H1 (cell line): Measurements from ENCODE around the gene ACOX1. TPM values are rescaled to one million over a fixed set of nuclear protein-coding genes. Genes with fewer than 3 reads are reported as not detected.

ENCODE experiments used
- ATF2 ChIP-seq: IDR thresholded peaks from 2 replicates; pipeline ENCODE4 v1.6.1; 2012; ENCODE audit warnings: low read length, inconsistent platforms
- CBX5 ChIP-seq: fragments of 300-800, 300-1000 bp; sonication (generic); IDR thresholded peaks from 2 replicates; pipeline ENCODE4 v1.7.1; 2016; ENCODE audit warnings: antibody characterized with exemption, low read length, low read depth
- CEBPB ChIP-seq: IDR thresholded peaks from 2 replicates; pipeline ENCODE4 v1.6.1; 2012; ENCODE audit warnings: low read depth, low read length
- CHD1 ChIP-seq: IDR thresholded peaks from 2 replicates; pipeline ENCODE4 v1.6.1; 2012; ENCODE audit warnings: low read depth, low read length, improper control_type of control experiment
- CHD2 ChIP-seq: IDR thresholded peaks from 2 replicates; pipeline ENCODE4 v1.6.1; 2012; ENCODE audit warnings: low read length, improper control_type of control experiment
- EGR1 ChIP-seq: IDR thresholded peaks from 2 replicates; pipeline ENCODE4 v1.6.1; 2011; ENCODE audit warnings: low read depth, low read length, borderline replicate concordance
- FOSL1 ChIP-seq: IDR thresholded peaks from 2 replicates; pipeline ENCODE4 v1.6.1; 2011; ENCODE audit warnings: mild to moderate bottlenecking, low read depth, low read length, moderate library complexity; ENCODE audit not compliant: insufficient read depth
- GTF2F1 ChIP-seq: IDR thresholded peaks from 2 replicates; pipeline ENCODE4 v1.6.1; 2012; ENCODE audit warnings: low read depth, low read length, improper control_type of control experiment, borderline replicate concordance
- JUND ChIP-seq: IDR thresholded peaks from 2 replicates; pipeline ENCODE4 v1.6.1; 2011; ENCODE audit warnings: mild to moderate bottlenecking, improper control_type of control experiment, low read length
- KDM5A ChIP-seq: fragments of 200-600 bp; IDR thresholded peaks from 2 replicates; pipeline ENCODE4 v1.7.1; 2012; ENCODE audit warnings: mild to moderate bottlenecking, low read length, inconsistent platforms, mixed read lengths
- MAFK ChIP-seq: IDR thresholded peaks from 2 replicates; pipeline ENCODE4 v1.6.1; 2012; ENCODE audit warnings: low read depth, mild to moderate bottlenecking, improper control_type of control experiment, low read length
- PHF8 ChIP-seq: fragments of 200-600 bp; sonication (generic); conservative IDR thresholded peaks from 2 replicates; pipeline ENCODE4 v1.7.1; 2012; ENCODE audit warnings: low read depth, mild to moderate bottlenecking, inconsistent platforms, low read length, moderate library complexity
- POLR2AphosphoS5 ChIP-seq: IDR thresholded peaks from 2 replicates; pipeline ENCODE4 v1.6.1; 2011; ENCODE audit warnings: low read depth, low read length
- RAD21 ChIP-seq, 2 experiments: IDR thresholded peaks in 1 of 2; conservative IDR thresholded peaks in 1 of 2; 2 replicates each; pipeline ENCODE4 v1.6.1; 2011; ENCODE audit warnings: low read depth in 2 of 2, low read length in 2 of 2, improper control_type of control experiment in 1 of 2, inconsistent platforms in 1 of 2, mild to moderate bottlenecking in 1 of 2, moderate library complexity in 1 of 2
- SIX5 ChIP-seq: IDR thresholded peaks from 2 replicates; pipeline ENCODE4 v1.6.1; 2011; ENCODE audit warnings: mild to moderate bottlenecking, low read depth, low read length
- SP1 ChIP-seq: IDR thresholded peaks from 2 replicates; pipeline ENCODE4 v1.6.1; 2011; ENCODE audit warnings: low read depth, low read length
- SP2 ChIP-seq: IDR thresholded peaks from 2 replicates; pipeline ENCODE4 v1.6.1; 2012; ENCODE audit warnings: mild to moderate bottlenecking, low read length, inconsistent platforms
- SP4 ChIP-seq: IDR thresholded peaks from 2 replicates; pipeline ENCODE4 v1.6.1; 2012; ENCODE audit warnings: low read length, inconsistent platforms
- SUZ12 ChIP-seq: fragments of 200-600 bp; sonication (generic); IDR thresholded peaks from 2 replicates; pipeline ENCODE4 v1.6.1; 2012; ENCODE audit warnings: mild to moderate bottlenecking, inconsistent platforms, low read length, moderate library complexity, mixed read lengths
- TAF1 ChIP-seq: IDR thresholded peaks from 2 replicates; pipeline ENCODE4 v1.6.1; 2011; ENCODE audit warnings: mild to moderate bottlenecking, low read depth, low read length
- TEAD4 ChIP-seq: IDR thresholded peaks from 2 replicates; pipeline ENCODE4 v1.6.1; 2012; ENCODE audit warnings: low read depth, low read length, inconsistent platforms, mixed read lengths
- YY1 ChIP-seq: IDR thresholded peaks from 2 replicates; pipeline ENCODE4 v1.6.1; 2011; ENCODE audit warnings: low read depth, mild to moderate bottlenecking, low read length
- ZNF274 ChIP-seq: IDR thresholded peaks from 2 replicates; pipeline ENCODE4 v1.7.0; 2012; ENCODE audit warnings: low read length, borderline replicate concordance; ENCODE audit errors: extremely low read depth
- polyA plus RNA-seq, 7 experiments: library from polyadenylated mRNA; depleted of rRNA in 3 of 7; stranded (reverse) in 5 of 7; unstranded in 2 of 7; fragments of >200 nt in 5 of 7; fragments of 200-250 nt in 2 of 7; gene quantifications; 1 replicate in 5 of 7; 2 replicates in 1 of 7; 4 replicates in 1 of 7; pipeline versions ENCODE4 v1.2.1 to v1.2.3, GENCODE V29; 2011 to 2013; ENCODE audit warnings: missing spikeins in 2 of 7, mixed read lengths in 2 of 7
- total RNA-seq: library from RNA; stranded (reverse); fragmentation: NEBNext Ultra II Directional; extraction: Animal tissue kit (Norgen Biotek cat#: 25700); gene quantifications from 2 replicates; pipeline ENCODE4 v1.2.1, GENCODE V29; 2021
- TF ChIP-seq, protein P1 (sequence below): IDR thresholded peaks from 2 replicates; pipeline ENCODE4 v1.6.1; 2011; ENCODE audit warnings: low read depth, mild to moderate bottlenecking, low read length; ENCODE audit not compliant: insufficient read depth

ACOX1 gene
- total and polyA plus RNA-seq, 2 of the 8 experiments (the other 6 are each of a cell fraction or from before 2014, with no cell fraction given) = 10.5 to 30.4 TPM

- TF ChIP-seq ZNF274 (no peak), RAD21 (IDR thresholded peaks at IDR 0.05 in 1 of 2, conservative IDR thresholded peaks at IDR 0.05 in 1 of 2; ENCODE audit: low read depth in 2 of 2, low read length in 2 of 2) (peak; percentile 91 to 95), CBX5 (no peak), ATF2 (no peak), TAF1 (peak; percentile 90), MAFK (no peak), SP4 (peak; percentile 97), SP1 (peak; percentile 42; the same call in 1 of the 2 replicates), FOSL1 (no peak), CHD1 (no peak), YY1 (peak; percentile 94), TEAD4 (no peak), JUND (0 out of 2 replicates have a peak, but pooled peaks have one; percentile 9), SUZ12 (no peak), KDM5A (peak; percentile 74; the same call in 1 of the 2 replicates), POLR2AphosphoS5 (peak; percentile 70; the same call in 1 of the 2 replicates), CEBPB (no peak), PHF8 (peak; percentile 12), CHD2 (no peak), GTF2F1 (no peak), EGR1 (peak; percentile 20; the same call in 1 of the 2 replicates), SP2 (no peak), SIX5 (no peak)
- TF ChIP-seq, protein P1, sequence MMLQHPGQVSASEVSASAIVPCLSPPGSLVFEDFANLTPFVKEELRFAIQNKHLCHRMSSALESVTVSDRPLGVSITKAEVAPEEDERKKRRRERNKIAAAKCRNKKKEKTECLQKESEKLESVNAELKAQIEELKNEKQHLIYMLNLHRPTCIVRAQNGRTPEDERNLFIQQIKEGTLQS = no peak
These were observed 74.0 kb downstream of the ACOX1 start, which contains the start of gene MRPL38 (continued) for GRCh38 chr17:75904749-75905521.
